ENCODE results near the gene MAPK6.
"Not testable (repeated sequence)": the region's sequence is repeated elsewhere in the genome, so short reads cannot be mapped to it uniquely, and the experiment has no call there.

The MAPK6 gene

DNA sequence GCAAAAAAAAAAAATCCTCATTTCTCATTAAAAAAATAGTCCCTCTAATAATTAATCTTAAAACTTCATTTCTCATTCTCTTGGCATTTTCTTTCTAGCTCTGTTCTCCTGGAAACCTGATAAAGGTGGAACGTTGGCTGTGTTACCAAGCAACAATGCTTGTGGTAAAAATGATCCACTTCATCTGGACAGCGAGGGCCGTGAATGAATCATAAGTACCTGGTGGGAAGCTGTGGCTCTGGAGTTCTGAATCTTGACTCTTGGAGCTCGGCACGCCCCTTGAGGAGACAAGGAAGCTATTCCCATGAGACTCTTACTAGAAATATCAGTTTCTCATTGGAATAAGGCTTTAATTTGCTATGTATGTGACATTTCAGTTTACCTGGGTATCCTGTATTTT lies 61.0 kb downstream of the MAPK6 start:
- DNase-seq (ENCODE audit: low read depth in 3 of 3): no peak

GRCh38 chr15:52080706-52081392 lies 61.8 kb downstream of the MAPK6 start:
- no peak for DNase-seq (ENCODE audit: low read depth in 3 of 3)

- no peak for DNase-seq (ENCODE audit: low read depth in 3 of 3)
These were observed 63.4 kb downstream of the MAPK6 start for GRCh38 chr15:52082197-52083036.

GRCh38 chr15:52083037-52083359 lies 64.0 kb downstream of the MAPK6 start:
- not testable (repeated sequence) for DNase-seq (ENCODE audit: low read depth in 3 of 3)

GRCh38 chr15:52083603-52084002 lies 64.6 kb downstream of the MAPK6 start:
- DNase-seq (ENCODE audit: low read depth in 3 of 3): no peak

- no peak for DNase-seq (ENCODE audit: low read depth in 3 of 3)
These were observed 66.3 kb downstream of the MAPK6 start for GRCh38 chr15:52085299-52085698.

DNA sequence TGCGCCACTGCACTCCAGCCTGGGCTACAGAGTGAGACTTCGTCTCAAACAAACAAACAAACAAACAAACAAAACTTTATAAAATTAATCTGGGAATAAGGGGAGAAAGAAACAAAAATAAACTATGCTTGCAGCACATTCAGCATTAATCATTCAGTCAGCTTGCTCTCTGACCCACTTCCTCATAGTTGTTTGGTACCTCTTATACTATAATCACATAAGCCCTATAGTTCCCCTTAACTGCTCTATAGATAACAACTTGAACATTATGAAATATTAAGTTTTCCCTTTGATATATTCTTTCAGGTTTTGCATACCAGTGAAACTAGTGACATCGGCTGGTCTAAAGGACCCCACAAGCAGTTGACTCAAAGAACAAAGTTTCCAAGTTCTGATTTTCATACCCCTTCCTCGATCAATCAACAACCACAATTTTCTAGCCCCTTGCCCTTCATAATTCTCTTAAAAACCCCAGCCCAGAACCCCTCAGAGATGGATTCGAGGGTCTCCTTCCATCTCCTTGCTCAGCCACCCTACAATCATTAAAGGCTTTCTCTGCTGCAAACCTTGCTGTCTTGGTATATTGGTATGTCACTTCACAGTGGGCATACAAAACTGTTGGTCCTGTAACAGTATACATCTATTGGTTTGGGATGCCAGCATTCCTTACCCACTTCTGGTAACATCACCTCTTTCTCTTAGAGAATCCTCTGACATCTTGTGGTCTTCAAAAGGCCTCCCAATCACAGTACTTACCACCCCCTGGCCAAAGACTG lies 67.2 kb downstream of the MAPK6 start:
- DNase-seq (ENCODE audit: low read depth in 3 of 3): no peak

DNA sequence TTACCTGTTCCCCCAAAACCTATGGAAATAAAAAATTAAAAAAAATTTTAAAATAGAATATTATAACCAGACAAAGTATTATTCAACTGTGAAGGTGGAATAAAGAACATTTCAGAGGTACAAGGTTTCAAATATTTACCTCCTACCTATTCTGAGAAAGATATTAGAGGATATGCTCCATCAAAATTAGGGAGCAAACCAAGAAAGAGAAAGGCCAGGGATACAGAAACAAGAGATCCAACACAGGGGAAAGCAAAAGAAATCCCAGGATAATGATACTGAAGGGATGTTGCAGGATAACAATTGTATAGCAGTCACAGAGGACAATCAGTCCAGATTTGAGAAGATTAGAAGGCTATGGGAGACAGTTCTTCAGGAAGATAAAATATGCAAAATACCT lies 71.2 kb downstream of the MAPK6 start:
- no peak for DNase-seq (ENCODE audit: low read depth in 3 of 3)

DNA sequence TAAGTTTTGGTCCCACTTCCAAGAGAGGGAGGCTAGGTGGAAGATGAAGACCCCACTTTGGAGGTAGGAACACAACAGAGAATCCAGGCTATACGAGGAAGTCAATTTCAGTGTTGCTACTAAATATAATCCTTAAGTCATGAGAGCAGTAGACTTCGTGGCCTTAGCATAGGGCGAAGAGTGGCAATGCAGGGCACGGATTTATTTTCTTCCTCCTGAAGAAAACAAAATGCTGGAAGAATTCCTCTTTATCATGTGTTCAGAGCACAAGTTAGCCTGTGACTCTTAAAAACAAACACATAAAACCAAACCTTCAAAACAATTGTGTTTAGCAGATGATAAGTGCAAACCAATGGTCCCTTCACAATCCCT lies 74.1 kb downstream of the MAPK6 start:
- no peak for DNase-seq (ENCODE audit: low read depth in 3 of 3)

- no peak for DNase-seq (ENCODE audit: low read depth in 3 of 3)
These were observed 74.8 kb downstream of the MAPK6 start for GRCh38 chr15:52093539-52094510.

GRCh38 chr15:52094811-52095584 lies 76.0 kb downstream of the MAPK6 start:
- no peak for DNase-seq (ENCODE audit: low read depth in 3 of 3)

- no peak for DNase-seq (ENCODE audit: low read depth in 3 of 3)
These were observed 76.7 kb downstream of the MAPK6 start for GRCh38 chr15:52095597-52096262.

- not testable (repeated sequence) for DNase-seq (ENCODE audit: low read depth in 3 of 3)
These were observed 77.5 kb downstream of the MAPK6 start for GRCh38 chr15:52096536-52096935.

DNA sequence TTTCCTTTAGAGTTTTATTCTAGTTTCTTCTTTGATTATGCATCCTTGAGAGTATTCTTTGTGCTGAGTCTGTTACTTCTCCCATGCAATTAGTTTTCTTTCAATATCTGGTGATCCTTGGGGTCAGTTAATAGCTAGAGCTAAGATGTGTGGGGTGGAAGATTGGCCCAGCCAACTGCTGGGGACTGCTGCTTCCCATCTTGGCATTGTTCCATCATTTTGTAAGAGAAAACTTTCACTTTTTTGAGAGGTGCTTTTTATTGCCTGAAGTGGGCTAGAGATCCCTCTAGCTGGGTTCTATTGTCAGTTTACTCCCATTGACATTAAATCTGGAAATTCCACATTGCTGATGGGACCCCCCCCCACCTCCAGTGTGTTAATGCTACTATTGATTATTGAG lies 78.2 kb downstream of the MAPK6 start:
- no peak for DNase-seq (ENCODE audit: low read depth in 3 of 3)

DNA sequence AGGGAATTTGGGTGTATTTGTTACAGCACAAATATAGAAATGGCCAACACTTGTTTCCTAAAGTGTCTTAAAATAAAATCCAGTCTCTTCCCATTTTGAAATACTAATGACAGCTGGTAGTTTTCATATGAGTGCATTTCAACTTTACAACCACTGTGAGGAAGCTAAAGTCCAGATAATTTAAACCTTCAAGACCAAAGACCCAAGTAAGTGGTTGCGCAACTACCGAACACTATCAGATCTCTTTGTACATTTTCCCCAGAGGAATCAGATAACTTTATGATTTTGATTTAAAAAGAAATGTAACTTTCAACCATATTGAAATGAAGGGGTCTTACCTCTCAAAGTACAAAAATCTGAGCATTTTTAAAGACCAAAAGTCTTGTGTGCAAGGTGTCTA lies 79.3 kb downstream of the MAPK6 start:
- DNase-seq (ENCODE audit: low read depth in 3 of 3): no peak

DNA sequence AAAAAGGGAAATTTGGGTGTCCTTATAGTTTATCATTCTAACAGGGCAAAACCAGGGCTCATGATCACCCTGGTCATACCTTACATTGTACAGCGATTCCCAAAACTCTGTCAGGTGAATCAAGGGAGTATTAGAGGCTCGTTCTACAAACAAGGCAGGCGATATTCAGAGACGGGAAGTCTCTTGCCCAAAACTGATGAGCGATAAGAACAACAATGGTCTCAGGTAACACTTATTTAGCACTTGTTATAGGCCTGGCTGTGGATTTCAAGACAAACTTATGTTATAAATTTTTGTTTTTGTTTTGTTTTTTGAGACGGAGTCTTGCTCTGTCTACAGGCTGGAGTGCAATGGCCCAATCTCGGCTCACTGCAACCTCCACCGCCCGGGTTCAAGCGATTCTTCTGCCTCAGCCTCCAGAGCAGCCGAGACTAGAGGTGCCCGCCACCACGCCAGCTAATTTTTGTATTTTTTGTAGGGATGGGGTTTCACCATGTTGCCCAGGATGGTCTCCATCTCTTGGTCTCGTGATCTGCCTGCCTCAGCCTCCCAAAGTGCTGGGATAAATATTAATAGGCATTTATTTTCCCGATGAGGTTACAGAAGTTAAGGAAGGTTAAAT lies 80.7 kb downstream of the MAPK6 start:
- no peak for DNase-seq (ENCODE audit: low read depth in 3 of 3)

- no peak for DNase-seq (ENCODE audit: low read depth in 3 of 3)
These were observed 81.9 kb downstream of the MAPK6 start for GRCh38 chr15:52100807-52101442.

DNA sequence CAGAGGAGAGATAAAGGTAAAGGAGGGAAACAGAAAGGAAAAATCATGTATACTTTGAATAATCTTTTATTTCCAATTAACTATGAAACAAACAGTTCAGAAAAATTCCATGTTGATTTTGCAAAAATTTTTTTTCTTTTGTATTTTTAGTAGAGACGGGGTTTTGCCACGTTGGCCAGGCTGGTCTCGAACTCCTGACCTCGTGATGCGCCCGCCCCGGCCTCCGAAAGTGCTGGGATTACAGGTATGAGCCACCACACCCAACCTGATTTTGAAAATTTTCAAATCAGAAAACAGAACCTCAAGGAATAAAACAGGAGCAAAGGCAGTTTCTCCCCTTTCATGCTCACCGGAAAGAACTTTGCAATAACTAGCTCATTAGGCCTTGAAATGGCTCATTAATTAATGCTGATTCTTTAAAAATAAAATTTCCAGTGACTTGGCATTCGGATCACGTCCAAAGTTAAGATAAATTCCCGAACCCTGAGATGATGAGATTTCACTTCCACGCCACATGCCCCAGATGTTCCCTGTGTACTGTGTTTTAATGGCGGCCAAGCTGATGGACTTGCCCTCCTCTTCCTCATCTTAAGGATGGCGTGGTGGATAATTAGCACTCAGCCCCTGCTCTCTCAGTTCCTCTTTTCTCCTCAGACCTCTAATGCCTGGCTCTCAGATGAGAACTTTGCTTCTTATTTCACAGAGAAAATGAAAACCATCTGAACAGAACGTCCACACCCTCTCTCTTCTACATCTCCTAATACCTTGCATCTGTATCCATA lies 82.7 kb downstream of the MAPK6 start:
- DNase-seq (ENCODE audit: low read depth in 3 of 3): no peak

Measured in stimulated activated CD4-positive, alpha-beta T cell treated with anti-CD3 and anti-CD28 coated beads, TNF-alpha, amount 100 ng/mL, for 48 hours (primary cell).